B cell (primary cell): ENCODE measurements around the gene TMEM109. TPM values are rescaled to one million over a fixed set of nuclear protein-coding genes. Genes with fewer than 3 reads are reported as not detected.
A peak's percentile ranks its signal among the peaks of the same experiment; 100 is the strongest.

Source experiments
- ATAC-seq: fragments of 200-7000 bp; cut with Tn5 transposase; one replicate; pipeline ENCODE4 v1.10.0; 2021; ENCODE audit warnings: low read depth, mild to moderate bottlenecking, moderate number of reproducible peaks, moderate library complexity
- CTCF ChIA-PET: fragments of 350-600 bp; sonication (Branson Sonifier 250); formaldehyde crosslinking; loops from one replicate; lab custom pipeline; 2021; ENCODE audit warnings: antibody characterized with exemption, inconsistent platforms; lab: Charles Lee
- POLR2A ChIA-PET: fragments of 350-600 bp; sonication (Branson Sonifier 250); formaldehyde crosslinking; loops from one replicate; lab custom pipeline; 2021; ENCODE audit warnings: antibody characterized with exemption; lab: Charles Lee
- DNase-seq: peaks from one replicate; pipeline ENCODE4 v3.0.0; 2013
- H2AFZ ChIP-seq: 2 replicates; pipeline ENCODE4 v1.6.1; 2012; ENCODE audit warnings: mild to moderate bottlenecking, low read depth, low read length; ENCODE audit not compliant: insufficient read depth, poor library complexity, severe bottlenecking
- H3K27ac ChIP-seq, 2 donors: 1 replicate in 1 of 2; 2 replicates in 1 of 2; pipeline ENCODE4 v1.5.1; 2012 to 2013; ENCODE audit warnings: low read length in 2 of 2, mild to moderate bottlenecking in 2 of 2, moderate library complexity in 1 of 2
- H3K27me3 ChIP-seq, 4 experiments: fragments of 200-600 bp in 1 of 4; sonication (generic) in 1 of 4; replicated peaks in 1 of 4; 1 replicate in 2 of 4; 2 replicates in 2 of 4; pipeline versions ENCODE4 v1.6.1 to v1.7.0; 2013 to 2016; ENCODE audit warnings: low read length in 3 of 4, mild to moderate bottlenecking in 2 of 4, mixed read lengths in 1 of 4, moderate library complexity in 1 of 4; ENCODE audit not compliant: insufficient read depth in 4 of 4, control insufficient read depth in 3 of 4; ENCODE audit errors: control extremely low read depth in 1 of 4
- H3K36me3 ChIP-seq, 2 experiments: replicated peaks in 1 of 2; 1 replicate in 1 of 2; 2 replicates in 1 of 2; pipeline versions ENCODE4 v1.6.1 to v1.7.1; 2013; ENCODE audit warnings: low read length in 1 of 2; ENCODE audit not compliant: insufficient read depth in 2 of 2, control insufficient read depth in 1 of 2; ENCODE audit errors: control extremely low read depth in 1 of 2, extremely low read depth in 1 of 2
- H3K4me1 ChIP-seq, 2 donors: fragments of 200-600 bp in 1 of 2; sonication (generic) in 1 of 2; 1 replicate in 1 of 2; 2 replicates in 1 of 2; pipeline versions ENCODE4 v1.5.1 to v1.6.1; 2013 to 2017; ENCODE audit warnings: low read length in 2 of 2; ENCODE audit not compliant: control insufficient read depth in 2 of 2, insufficient read depth in 2 of 2
- H3K4me2 ChIP-seq: replicated peaks from 2 replicates; pipeline ENCODE3; 2012; ENCODE audit warnings: mild to moderate bottlenecking, low read depth, low read length; ENCODE audit not compliant: poor library complexity, severe bottlenecking
- H3K4me3 ChIP-seq, 5 experiments: fragments of 200-600 bp in 1 of 5; sonication (generic) in 1 of 5; 1 replicate in 3 of 5; 2 replicates in 2 of 5; pipeline versions ENCODE4 v1.5.1 to v1.7.0; 2011 to 2016; ENCODE audit warnings: low read length in 4 of 5, mild to moderate bottlenecking in 4 of 5, low read depth in 2 of 5, control low read depth in 1 of 5, moderate library complexity in 1 of 5; ENCODE audit not compliant: insufficient read depth in 1 of 5; ENCODE audit errors: control extremely low read depth in 1 of 5, extremely low read depth in 1 of 5
- H3K79me2 ChIP-seq: fragments of 200-600 bp; sonication (generic); one replicate; pipeline ENCODE4 v1.6.0; 2016; ENCODE audit warnings: low read length; ENCODE audit not compliant: control insufficient read depth, insufficient read depth
- H3K9ac ChIP-seq: fragments of 200-600 bp; sonication (generic); 2 replicates; pipeline ENCODE4 v1.6.1; 2017; ENCODE audit warnings: mild to moderate bottlenecking, low read length, moderate library complexity
- H3K9me3 ChIP-seq, 3 donors: one replicate each; pipeline versions ENCODE4 v1.6.1 to v1.7.1; 2013; ENCODE audit warnings: low read length in 2 of 3; ENCODE audit not compliant: control insufficient read depth in 2 of 3, insufficient read depth in 1 of 3; ENCODE audit errors: control extremely low read depth in 1 of 3
- H4K20me1 ChIP-seq: 2 replicates; pipeline ENCODE4 v1.6.0; 2012; ENCODE audit warnings: mild to moderate bottlenecking, low read length; ENCODE audit not compliant: insufficient read depth, control insufficient read depth, poor library complexity, severe bottlenecking
- H3K27ac Mint-ChIP-seq: one replicate; pipeline ENCODE4 v1.8.0; 2021; ENCODE audit warnings: mixed read lengths
- H3K27me3 Mint-ChIP-seq: one replicate; pipeline ENCODE4 v1.8.0; 2021; ENCODE audit warnings: mixed read lengths
- H3K4me1 Mint-ChIP-seq: one replicate; pipeline ENCODE4 v1.8.0; 2021; ENCODE audit warnings: mixed read lengths
- H3K4me3 Mint-ChIP-seq: one replicate; pipeline ENCODE4 v1.8.0; 2021; ENCODE audit warnings: mixed read lengths
- H3K9me3 Mint-ChIP-seq: one replicate; pipeline ENCODE4 v1.8.0; 2022; ENCODE audit warnings: mixed read lengths; ENCODE audit not compliant: insufficient read depth
- EZH2 ChIP-seq: IDR thresholded peaks from 2 replicates; pipeline ENCODE4 v1.6.1; 2012; ENCODE audit warnings: borderline replicate concordance, low read depth, mild to moderate bottlenecking, moderate library complexity, low read length; ENCODE audit not compliant: insufficient read depth, poor library complexity, severe bottlenecking
- WGBS: methylation state at CpG from one replicate; pipeline ENCODE4 v1.1.5; 2013; ENCODE audit warnings: missing lambda C conversion rate; ENCODE audit not compliant: insufficient coverage; 5-methylcytosine and 5-hydroxymethylcytosine counted together
- intact Hi-C: fragments of 100-400 bp; cut with micrococcal nuclease; formaldehyde crosslinking; loops from one replicate; pipeline ENCODE4 v1.10.0; 2022
- polyA plus RNA-seq: library from polyadenylated mRNA; depleted of rRNA; stranded (reverse); fragments of >200 nt; gene quantifications from 2 replicates; pipeline ENCODE4 v1.2.3, GENCODE V29; 2012
- total RNA-seq, 2 donors: library from RNA; stranded (reverse); fragments of 120-200 nt in 1 of 2; gene quantifications; 1 replicate in 1 of 2; 2 replicates in 1 of 2; pipeline versions ENCODE4 v1.2.3 to v1.2.4, GENCODE V29; 2013 to 2022
- TF ChIP-seq, protein P1 (sequence below): fragments of 200-600 bp; IDR thresholded peaks from one replicate; pipeline ENCODE4 v1.8.0; 2022; ENCODE audit warnings: antibody characterized with exemption, mild to moderate bottlenecking

Gene TMEM109
- total and polyA plus RNA-seq, 2 donors (not counting 1 experiment from before 2014, with no cell fraction given): 32.0 to 99.4 TPM

DNA sequence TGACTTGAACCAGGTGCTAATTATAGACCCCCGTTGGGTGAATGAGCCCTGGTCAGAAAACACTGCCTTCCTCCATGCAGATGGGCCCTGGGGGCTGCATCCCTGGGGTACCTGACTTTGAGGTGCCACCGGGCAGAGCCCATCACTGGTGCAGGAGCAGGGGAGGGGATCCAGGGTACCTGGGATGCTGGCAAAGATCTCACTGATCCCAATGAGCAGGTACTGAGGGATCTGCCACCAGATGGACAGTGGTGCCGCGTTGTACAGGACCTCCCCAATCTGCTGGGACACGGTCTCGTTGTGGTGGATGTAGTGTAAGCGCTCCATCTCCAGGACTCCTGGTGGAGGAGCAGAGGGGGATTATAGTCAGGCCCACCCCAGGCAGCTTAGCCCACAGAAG is 25.3 kb downstream of the TMEM109 start:
- DNase-seq (no peak), ATAC-seq (no peak)
- Histone ChIP-seq H3K27ac (no peak overlapping the region), H3K4me3 (no peak overlapping the region), H3K4me1 (peaks cover 17 to 25% of the 10 kb centered on the region in 2 donors), H2AFZ (no peak overlapping the region), H3K36me3 (peaks cover 0 to 60% of the 10 kb centered on the region in 2 experiments), H3K9ac (no peak overlapping the region), H4K20me1 (peaks cover 41% of the 10 kb centered on the region), H3K27me3 (no peaks in the 10 kb centered on the region), H3K9me3 (no peaks in the 10 kb centered on the region), H3K79me2 (peaks cover 5% of the 10 kb centered on the region), H3K4me2 (no peak overlapping the region)
- Mint-ChIP-seq H3K4me3 (no peak overlapping the region), H3K9me3 (no peaks in the 10 kb centered on the region), H3K27me3 (no peaks in the 10 kb centered on the region), H3K27ac (no peak overlapping the region), H3K4me1 (peaks cover 33% of the 10 kb centered on the region)
- 97% methylated on average over 7 of the region's 7 CpGs for WGBS
- ChIA-PET CTCF (interaction anchor here (0.8 to 2.5 kb wide), 4 partner anchors 14 to 30 kb away, joined by 3 to 9 read pairs (median 4); no protein-coding TSS in a partner anchor), POLR2A (interaction anchor here (0.5 kb wide), 1 partner anchor 189 kb away, joined by 4 read pairs; no protein-coding TSS in a partner anchor)
- TF ChIP-seq, protein P1, sequence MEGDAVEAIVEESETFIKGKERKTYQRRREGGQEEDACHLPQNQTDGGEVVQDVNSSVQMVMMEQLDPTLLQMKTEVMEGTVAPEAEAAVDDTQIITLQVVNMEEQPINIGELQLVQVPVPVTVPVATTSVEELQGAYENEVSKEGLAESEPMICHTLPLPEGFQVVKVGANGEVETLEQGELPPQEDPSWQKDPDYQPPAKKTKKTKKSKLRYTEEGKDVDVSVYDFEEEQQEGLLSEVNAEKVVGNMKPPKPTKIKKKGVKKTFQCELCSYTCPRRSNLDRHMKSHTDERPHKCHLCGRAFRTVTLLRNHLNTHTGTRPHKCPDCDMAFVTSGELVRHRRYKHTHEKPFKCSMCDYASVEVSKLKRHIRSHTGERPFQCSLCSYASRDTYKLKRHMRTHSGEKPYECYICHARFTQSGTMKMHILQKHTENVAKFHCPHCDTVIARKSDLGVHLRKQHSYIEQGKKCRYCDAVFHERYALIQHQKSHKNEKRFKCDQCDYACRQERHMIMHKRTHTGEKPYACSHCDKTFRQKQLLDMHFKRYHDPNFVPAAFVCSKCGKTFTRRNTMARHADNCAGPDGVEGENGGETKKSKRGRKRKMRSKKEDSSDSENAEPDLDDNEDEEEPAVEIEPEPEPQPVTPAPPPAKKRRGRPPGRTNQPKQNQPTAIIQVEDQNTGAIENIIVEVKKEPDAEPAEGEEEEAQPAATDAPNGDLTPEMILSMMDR: no peak
- TF ChIP-seq EZH2: no peak
- intact Hi-C loops: no loop called here

DNA sequence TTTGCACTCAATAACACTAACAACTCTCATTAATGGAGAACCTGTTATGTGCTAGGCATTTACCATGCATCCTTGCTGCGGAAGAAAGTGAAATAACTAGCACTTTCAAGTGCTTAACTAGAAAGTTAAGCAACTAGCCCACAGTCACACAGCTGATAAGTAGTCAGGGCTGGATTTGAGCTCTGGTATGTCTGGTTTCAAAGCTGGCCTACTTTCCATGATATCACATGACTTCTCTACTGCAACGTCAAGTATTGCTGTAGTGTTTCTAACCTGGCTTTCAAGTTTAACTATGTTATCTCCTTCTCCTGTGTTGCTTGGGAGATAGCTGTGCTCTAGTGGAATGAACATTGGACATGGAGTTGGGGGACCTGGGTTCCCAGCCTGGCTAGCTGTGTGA is 25.9 kb downstream of the TMEM109 start:
- TF ChIP-seq, protein P1: no peak
- no peak for TF ChIP-seq EZH2
- no peaks in the 10 kb centered on the region for H3K9me3 Mint-ChIP-seq
- POLR2A ChIA-PET: interaction anchor here (0.5 to 0.8 kb wide), 4 partner anchors 8 to 188 kb away, joined by 3 to 6 read pairs (median 4); partner anchors contain the start of gene CD5
- peaks cover 17 to 25% of the 10 kb centered on the region in 2 donors for H3K4me1 ChIP-seq
- no peaks in the 10 kb centered on the region for H3K27me3 Mint-ChIP-seq
- peak overlapping the region; percentile 7 for H3K27ac Mint-ChIP-seq
- H4K20me1 ChIP-seq: peaks cover 46% of the 10 kb centered on the region
- intact Hi-C loops: no loop called here
- no peaks in the 10 kb centered on the region for H3K9me3 ChIP-seq
- H3K4me2 ChIP-seq: no peak overlapping the region
- H3K36me3 ChIP-seq: peaks cover 2 to 66% of the 10 kb centered on the region in 2 experiments
- no peak overlapping the region for H2AFZ ChIP-seq
- CTCF ChIA-PET: interaction anchor here (0.8 to 2.5 kb wide), 7 partner anchors 14 to 109 kb away, joined by 3 to 9 read pairs (median 5); no protein-coding TSS in a partner anchor
- no peak for ATAC-seq
- H3K4me3 Mint-ChIP-seq: no peak overlapping the region
- no peak overlapping the region for H3K27ac ChIP-seq
- H3K79me2 ChIP-seq: peaks cover 10% of the 10 kb centered on the region
- H3K4me3 ChIP-seq: no peak overlapping the region
- no peak overlapping the region for H3K9ac ChIP-seq
- peaks cover 33% of the 10 kb centered on the region for H3K4me1 Mint-ChIP-seq
- no CpG with 5 or more reads among the region's 2 CpGs for WGBS
- no peak for DNase-seq
- H3K27me3 ChIP-seq: no peaks in the 10 kb centered on the region
